Loucy (cell line): ENCODE results near the gene RPLP2.

Experiments
- H2AFZ ChIP-seq: fragments of 200-600 bp; sonication (generic); 2 replicates; pipeline ENCODE4 v1.6.0; 2016; ENCODE audit warnings: antibody characterized with exemption, mild to moderate bottlenecking, low read length, moderate library complexity
- H3F3A ChIP-seq: fragments of 200-600 bp; 2 replicates; pipeline ENCODE4 v1.6.0; 2016; ENCODE audit warnings: antibody characterized with exemption, low read depth, mild to moderate bottlenecking
- H3K27me3 ChIP-seq: fragments of 200-600 bp; sonication (generic); 2 replicates; pipeline ENCODE4 v1.6.1; 2014; ENCODE audit warnings: low read length, mild to moderate bottlenecking; ENCODE audit not compliant: insufficient read depth, poor library complexity, severe bottlenecking
- H3K36me3 ChIP-seq: fragments of 200-600 bp; sonication (generic); 2 replicates; pipeline ENCODE4 v1.6.1; 2016; ENCODE audit warnings: low read length; ENCODE audit not compliant: insufficient read depth
- H3K4me1 ChIP-seq: fragments of 200-600 bp; sonication (generic); 2 replicates; pipeline ENCODE4 v1.5.1; 2014; ENCODE audit warnings: low read length, mild to moderate bottlenecking; ENCODE audit not compliant: insufficient read depth, poor library complexity, severe bottlenecking
- H3K4me2 ChIP-seq: fragments of 200-600 bp; sonication (generic); 2 replicates; pipeline ENCODE4 v1.6.0; 2014; ENCODE audit warnings: antibody characterized with exemption, low read length, low read depth, mild to moderate bottlenecking; ENCODE audit not compliant: poor library complexity, severe bottlenecking
- H3K4me3 ChIP-seq: fragments of 200-600 bp; sonication (generic); 2 replicates; pipeline ENCODE4 v1.5.1; 2014; ENCODE audit warnings: low read length, mild to moderate bottlenecking, mixed read lengths; ENCODE audit not compliant: poor library complexity, severe bottlenecking
- H3K79me2 ChIP-seq: fragments of 200-600 bp; sonication (generic); 2 replicates; pipeline ENCODE4 v1.6.1; 2014; ENCODE audit warnings: low read length; ENCODE audit not compliant: insufficient read depth
- H3K9ac ChIP-seq: fragments of 200-600 bp; sonication (generic); 2 replicates; pipeline ENCODE4 v1.6.0; 2014; ENCODE audit warnings: mild to moderate bottlenecking, low read depth, low read length, moderate library complexity; ENCODE audit not compliant: poor library complexity, severe bottlenecking
- H3K9me2 ChIP-seq: fragments of 200-600 bp; sonication (generic); replicated peaks from 2 replicates; pipeline ENCODE4 v1.6.1; 2016; ENCODE audit warnings: low read depth, low read length, mixed read lengths
- H3K9me3 ChIP-seq: fragments of 200-600 bp; sonication (generic); 2 replicates; pipeline ENCODE4 v1.6.1; 2014; ENCODE audit warnings: mild to moderate bottlenecking, antibody characterized with exemption, low read length, low read depth; ENCODE audit not compliant: insufficient read depth
- H4K20me1 ChIP-seq: fragments of 200-600 bp; sonication (generic); 2 replicates; pipeline ENCODE4 v1.6.0; 2014; ENCODE audit warnings: antibody characterized with exemption, low read length, mild to moderate bottlenecking; ENCODE audit not compliant: insufficient read depth, poor library complexity, severe bottlenecking
- CTCF ChIP-seq: fragments of 200-600 bp; sonication (generic); conservative IDR thresholded peaks from 2 replicates; pipeline ENCODE4 v1.5.1; 2014; ENCODE audit warnings: mild to moderate bottlenecking, antibody characterized with exemption, low read length
- EZH2phosphoT487 ChIP-seq: fragments of 200-600 bp; IDR thresholded peaks from 2 replicates; pipeline ENCODE4 v1.6.1; 2018; ENCODE audit warnings: antibody characterized with exemption, mild to moderate bottlenecking, moderate library complexity, borderline replicate concordance

Gene RPLP2

GRCh38 chr11:799641-800316, 10.0 kb upstream of the RPLP2 start:
- H3K4me2 ChIP-seq: no peak overlapping the region
- TF ChIP-seq CTCF (no peak), EZH2phosphoT487 (no peak)
- H3K9me3 ChIP-seq: no peaks in the 10 kb centered on the region
- H3K9me2 ChIP-seq: no peaks in the 10 kb centered on the region
- peaks cover 21% of the 10 kb centered on the region for H4K20me1 ChIP-seq
- no peak overlapping the region for H3K4me3 ChIP-seq
- H3K79me2 ChIP-seq: peaks cover 38% of the 10 kb centered on the region; the same call in 1 of the 2 replicates
- no peaks in the 10 kb centered on the region for H3K36me3 ChIP-seq
- H3K27me3 ChIP-seq: no peaks in the 10 kb centered on the region
- no peak overlapping the region for H2AFZ ChIP-seq
- H3K9ac ChIP-seq: no peak overlapping the region
- peaks cover 3% of the 10 kb centered on the region; the same call in 1 of the 2 replicates for H3F3A ChIP-seq
- H3K4me1 ChIP-seq: peaks cover 26% of the 10 kb centered on the region

GRCh38 chr11:800473-800872, 9.3 kb upstream of the RPLP2 start:
- H3K4me2 ChIP-seq: no peak overlapping the region
- no peak overlapping the region for H2AFZ ChIP-seq
- no peaks in the 10 kb centered on the region for H3K9me3 ChIP-seq
- no peaks in the 10 kb centered on the region for H3K9me2 ChIP-seq
- no peak overlapping the region for H3K4me3 ChIP-seq
- no peaks in the 10 kb centered on the region for H3K27me3 ChIP-seq
- peaks cover 21% of the 10 kb centered on the region for H4K20me1 ChIP-seq
- peaks cover 3% of the 10 kb centered on the region; the same call in 1 of the 2 replicates for H3F3A ChIP-seq
- H3K4me1 ChIP-seq: peaks cover 25% of the 10 kb centered on the region
- TF ChIP-seq EZH2phosphoT487 (no peak), CTCF (no peak)
- peaks cover 32% of the 10 kb centered on the region; the same call in 1 of the 2 replicates for H3K79me2 ChIP-seq
- H3K36me3 ChIP-seq: no peaks in the 10 kb centered on the region
- H3K9ac ChIP-seq: no peak overlapping the region

GRCh38 chr11:801097-801780, 8.5 kb upstream of the RPLP2 start:
- H4K20me1 ChIP-seq: peaks cover 16% of the 10 kb centered on the region
- no peak overlapping the region for H3K9ac ChIP-seq
- H3K27me3 ChIP-seq: no peaks in the 10 kb centered on the region
- H3K36me3 ChIP-seq: no peaks in the 10 kb centered on the region
- H3K4me2 ChIP-seq: no peak overlapping the region
- H3K4me3 ChIP-seq: no peak overlapping the region
- H3K4me1 ChIP-seq: peaks cover 27% of the 10 kb centered on the region
- peaks cover 32% of the 10 kb centered on the region; the same call in 1 of the 2 replicates for H3K79me2 ChIP-seq
- no peaks in the 10 kb centered on the region for H3K9me3 ChIP-seq
- peaks cover 3% of the 10 kb centered on the region; the same call in 1 of the 2 replicates for H3F3A ChIP-seq
- no peak for TF ChIP-seq EZH2phosphoT487
- TF ChIP-seq CTCF: no peak
- no peak overlapping the region for H2AFZ ChIP-seq
- H3K9me2 ChIP-seq: no peaks in the 10 kb centered on the region
